ENCODE data around the gene LRRTM3.

LRRTM3 gene

GRCh38 chr10:66931949-66932343, 6.1 kb downstream of the LRRTM3 start:
- DNase-seq (ENCODE audit: low read depth in 2 of 3, low spot score in 1 of 3): no peak

- DNase-seq (ENCODE audit: low read depth in 2 of 3, low spot score in 1 of 3): no peak
Measured at GRCh38 chr10:66934711-66935110, 8.9 kb downstream of the LRRTM3 start.

- no peak for DNase-seq (ENCODE audit: low read depth in 2 of 3, low spot score in 1 of 3)
Measured at GRCh38 chr10:66940965-66941364, 15.1 kb downstream of the LRRTM3 start.

GRCh38 chr10:66941491-66941890, 15.7 kb downstream of the LRRTM3 start:
- no peak for DNase-seq (ENCODE audit: low read depth in 2 of 3, low spot score in 1 of 3)

- DNase-seq (ENCODE audit: low read depth in 2 of 3, low spot score in 1 of 3): no peak
Measured at GRCh38 chr10:66942407-66942806, 16.6 kb downstream of the LRRTM3 start.

GRCh38 chr10:66943590-66943989, 17.8 kb downstream of the LRRTM3 start:
- no peak for DNase-seq (ENCODE audit: low read depth in 2 of 3, low spot score in 1 of 3)

DNA sequence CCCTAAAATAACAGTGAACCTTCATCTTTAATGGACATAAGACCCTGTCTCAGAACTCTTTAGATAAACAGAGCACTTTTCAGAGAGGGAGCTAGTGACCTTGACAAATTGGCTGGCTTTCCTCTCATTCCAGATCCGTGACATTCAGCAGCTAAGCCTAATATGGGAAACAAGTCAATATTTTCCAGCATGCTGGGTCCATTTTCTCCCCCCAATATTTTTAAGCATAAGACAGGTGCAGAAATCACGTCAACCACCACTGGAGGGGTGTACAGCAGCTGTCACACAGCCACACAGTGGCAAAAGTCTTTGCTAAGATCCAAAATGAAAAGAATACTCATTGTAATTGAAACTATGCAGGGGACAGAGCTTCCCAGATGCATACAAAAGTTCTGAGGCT, 26.1 kb downstream of the LRRTM3 start:
- DNase-seq (ENCODE audit: low read depth in 2 of 3, low spot score in 1 of 3): no peak

- DNase-seq (ENCODE audit: low read depth in 2 of 3, low spot score in 1 of 3): no peak
Measured at GRCh38 chr10:66958466-66958865, 32.6 kb downstream of the LRRTM3 start.

- DNase-seq (ENCODE audit: low read depth in 2 of 3, low spot score in 1 of 3): no peak
Measured at GRCh38 chr10:66964946-66965345, 39.1 kb downstream of the LRRTM3 start.

DNA sequence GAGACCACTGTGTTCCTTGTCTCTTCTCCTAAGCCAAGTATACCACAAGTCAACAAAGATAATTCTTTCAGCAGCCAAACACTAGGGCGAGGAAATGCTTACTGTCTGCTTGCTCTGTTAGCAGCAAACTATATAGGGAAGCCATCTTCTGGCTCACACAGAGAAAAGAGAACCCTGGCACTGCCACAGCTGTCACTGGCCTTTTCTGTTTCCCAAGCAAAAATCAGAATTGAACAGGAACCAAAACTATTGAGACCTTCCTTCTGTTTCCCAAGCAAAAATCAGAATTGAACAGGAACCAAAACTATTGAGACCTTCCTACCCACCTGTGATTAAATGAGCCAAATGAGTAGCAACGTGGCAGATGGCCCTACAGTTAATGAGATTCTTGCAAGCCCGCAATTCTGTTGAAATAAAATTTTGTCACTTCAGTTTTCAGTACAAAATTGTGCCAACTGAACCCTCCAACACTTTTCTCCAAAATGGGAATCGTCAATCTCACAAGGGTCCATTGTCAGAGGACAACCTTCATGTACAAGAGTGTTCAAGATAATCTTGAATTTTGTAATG, 54.5 kb downstream of the LRRTM3 start:
- DNase-seq (ENCODE audit: low read depth in 2 of 3, low spot score in 1 of 3): no peak

GRCh38 chr10:66981361-66982052, 55.7 kb downstream of the LRRTM3 start:
- DNase-seq (ENCODE audit: low read depth in 2 of 3, low spot score in 1 of 3): no peak

DNA sequence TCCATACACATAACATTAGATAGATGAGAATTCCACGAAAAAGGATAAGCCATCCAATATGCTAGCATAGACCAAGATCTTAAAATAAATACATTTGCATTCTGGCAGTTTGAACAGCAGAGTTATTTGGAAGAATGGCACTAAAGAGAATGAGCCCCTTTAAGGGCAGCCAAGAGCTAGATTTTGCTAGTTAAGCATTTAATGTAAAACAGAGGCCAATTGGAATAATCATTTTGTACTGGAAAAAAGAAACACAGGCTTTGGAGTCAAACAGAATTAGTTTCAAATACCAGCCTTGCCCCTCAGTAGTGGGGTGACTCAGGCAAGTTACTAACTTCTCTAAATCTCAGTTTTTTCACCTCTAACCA, 56.2 kb downstream of the LRRTM3 start:
- no peak for DNase-seq (ENCODE audit: low read depth in 2 of 3, low spot score in 1 of 3)

DNA sequence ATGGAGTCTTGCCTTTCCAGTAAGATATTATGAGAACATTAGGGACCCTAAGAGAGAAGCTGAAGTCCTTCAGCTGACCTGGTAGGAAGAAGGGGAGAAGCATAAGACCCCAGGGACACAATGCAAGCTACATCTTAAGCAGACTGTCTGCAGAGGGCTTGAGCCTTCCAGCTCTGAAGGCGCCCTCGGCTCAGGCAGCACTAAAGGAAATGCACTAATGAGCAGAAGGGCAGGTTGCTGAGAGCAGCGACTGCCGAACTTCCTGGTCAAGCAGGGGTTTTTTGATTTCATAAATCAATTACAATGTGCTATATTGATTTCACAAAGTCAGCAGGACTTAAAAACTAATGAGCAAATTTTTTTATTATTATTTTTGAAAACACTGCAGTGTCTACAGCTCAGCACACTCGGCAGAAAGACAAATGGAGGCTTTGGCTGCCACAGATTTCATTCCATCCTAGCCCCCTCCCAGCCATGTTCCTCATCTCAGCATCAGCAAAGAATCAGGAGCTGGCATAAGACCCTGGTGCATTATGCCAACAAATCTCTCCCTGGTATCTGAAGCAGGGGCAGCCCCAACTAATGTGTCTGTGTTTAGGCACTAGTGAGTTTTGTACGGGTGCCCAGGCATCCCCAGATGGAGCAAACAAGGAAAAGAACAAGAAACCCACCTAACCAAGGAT, 57.1 kb downstream of the LRRTM3 start:
- DNase-seq (ENCODE audit: low read depth in 2 of 3, low spot score in 1 of 3): no peak

DNA sequence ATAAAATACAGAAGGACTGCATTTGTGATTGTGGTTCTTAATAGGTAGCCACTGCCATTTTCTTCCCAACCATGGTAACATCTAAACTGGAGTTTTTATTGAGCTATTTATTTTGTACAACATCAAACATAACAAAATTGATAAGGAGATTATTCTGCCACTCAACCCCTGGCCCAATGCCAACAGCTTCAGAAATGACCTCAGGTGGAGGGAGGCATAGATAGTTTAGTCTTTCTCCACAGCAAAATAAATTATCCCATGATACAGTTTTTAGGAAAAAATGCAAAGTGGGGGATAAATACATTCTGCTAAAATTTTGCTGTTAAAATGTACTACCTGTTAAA, 57.6 kb downstream of the LRRTM3 start:
- DNase-seq (ENCODE audit: low read depth in 2 of 3, low spot score in 1 of 3): no peak

DNA sequence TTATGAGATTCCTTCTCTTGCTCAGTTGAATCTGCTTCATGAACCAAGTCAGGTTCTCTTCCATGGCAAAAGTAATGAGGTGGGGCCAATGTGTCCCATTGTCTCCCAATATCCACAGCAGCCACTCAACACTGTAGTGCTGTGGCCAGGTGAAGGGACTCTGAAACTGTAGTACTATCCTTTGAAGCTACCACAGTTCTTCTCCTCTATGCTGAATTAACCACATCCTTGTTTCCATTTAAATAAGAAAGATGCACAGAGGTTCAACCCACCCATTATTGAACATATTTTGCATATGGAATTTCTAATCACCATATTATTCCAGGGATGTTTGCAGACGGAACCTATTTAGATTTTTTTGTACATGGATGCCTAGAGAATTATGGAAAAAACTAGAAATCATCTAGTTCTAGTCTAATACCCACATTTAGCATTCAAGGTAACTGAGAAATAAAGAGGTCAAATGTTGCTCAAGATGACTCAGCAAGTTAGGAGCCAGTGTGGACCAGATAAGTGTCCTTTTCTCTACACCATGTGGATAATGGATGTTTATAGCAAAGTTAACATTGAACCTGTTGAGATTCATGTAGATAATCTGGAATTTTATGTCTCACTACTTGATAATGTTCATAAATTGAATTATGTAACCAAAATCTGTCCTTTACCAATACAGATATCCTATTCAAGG, 64.5 kb downstream of the LRRTM3 start:
- no peak for DNase-seq (ENCODE audit: low read depth in 2 of 3, low spot score in 1 of 3)

DNA sequence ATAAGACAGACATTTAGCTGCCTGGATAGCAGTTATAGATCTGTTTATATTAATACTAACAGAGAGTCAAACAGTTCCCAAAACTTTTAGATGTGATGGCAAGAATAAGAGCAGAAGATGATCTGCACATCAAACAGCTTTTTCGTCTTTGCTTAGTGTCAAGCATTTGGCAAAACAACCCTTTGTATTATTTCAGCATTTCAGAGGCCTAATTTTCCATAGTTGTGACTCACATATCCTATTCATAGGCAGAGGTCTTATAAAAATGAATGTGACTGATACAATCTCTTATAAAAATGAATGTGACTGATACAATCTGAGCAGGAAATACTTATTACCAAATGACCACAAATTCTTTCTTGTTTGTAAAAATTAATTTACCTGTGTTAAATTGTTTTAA, 71.2 kb downstream of the LRRTM3 start:
- DNase-seq (ENCODE audit: low read depth in 2 of 3, low spot score in 1 of 3): no peak

DNA sequence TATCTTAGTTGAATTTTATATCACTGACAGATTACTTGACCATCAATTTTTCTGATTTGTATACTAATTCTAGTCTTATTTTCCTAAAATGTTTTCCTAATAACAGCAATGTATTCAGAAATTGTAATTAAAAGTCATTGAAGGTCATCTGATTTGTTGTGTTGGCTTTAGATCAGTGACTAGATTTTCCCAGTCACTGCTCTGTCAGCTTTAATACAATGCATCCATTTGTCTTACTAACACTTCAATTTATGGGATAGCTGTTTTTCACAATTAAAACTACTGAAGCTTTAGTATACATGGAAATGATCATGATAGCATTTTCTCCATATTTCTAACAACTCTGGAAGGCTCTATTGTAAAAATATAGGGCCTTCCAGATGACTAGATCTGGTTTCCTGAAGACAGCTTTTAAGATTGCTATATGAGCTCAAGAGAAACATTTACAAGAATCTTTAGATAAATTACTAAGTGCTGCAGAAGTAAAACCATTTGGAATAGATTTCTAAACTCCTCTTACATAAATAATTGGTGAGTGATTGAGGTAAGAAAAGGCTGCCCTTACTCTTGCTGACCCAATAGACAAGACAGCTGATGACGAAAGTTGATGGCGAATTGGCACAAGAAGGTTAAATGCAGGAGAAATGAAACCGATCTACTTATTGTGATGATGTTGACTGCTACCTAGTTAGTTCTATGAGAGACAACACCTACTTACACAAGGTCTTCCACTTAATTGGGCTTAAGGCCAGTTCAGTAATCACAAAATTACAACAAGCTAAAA, 74.1 kb downstream of the LRRTM3 start:
- DNase-seq (ENCODE audit: low read depth in 2 of 3, low spot score in 1 of 3): no peak

GRCh38 chr10:67004690-67005089, 78.9 kb downstream of the LRRTM3 start:
- no peak for DNase-seq (ENCODE audit: low read depth in 2 of 3, low spot score in 1 of 3)

GRCh38 chr10:67005981-67006380, 80.1 kb downstream of the LRRTM3 start:
- DNase-seq (ENCODE audit: low read depth in 2 of 3, low spot score in 1 of 3): no peak

GRCh38 chr10:67011480-67011879, 85.6 kb downstream of the LRRTM3 start:
- DNase-seq (ENCODE audit: low read depth in 2 of 3, low spot score in 1 of 3): no peak

DNA sequence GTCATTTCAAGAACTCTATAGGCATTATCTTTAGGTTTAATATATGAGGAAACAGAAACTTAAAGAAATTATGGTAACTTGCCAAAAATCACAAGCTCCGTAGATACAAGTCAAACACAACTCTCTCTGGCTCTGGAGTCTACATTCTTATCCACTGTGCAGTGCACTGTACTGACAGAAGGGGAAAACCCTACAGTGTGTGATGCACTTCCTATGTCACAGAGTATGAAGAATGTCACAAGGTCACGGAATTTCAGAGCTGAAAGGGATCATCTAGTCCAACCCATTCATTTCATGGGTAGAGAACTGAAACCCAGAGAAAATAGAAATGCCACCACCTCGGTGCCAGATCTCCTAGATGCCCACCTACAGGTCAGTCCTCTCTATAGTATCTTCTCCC, 86.1 kb downstream of the LRRTM3 start:
- DNase-seq (ENCODE audit: low read depth in 2 of 3, low spot score in 1 of 3): no peak

Measured in stimulated activated CD4-positive, alpha-beta T cell treated with anti-CD3 and anti-CD28 coated beads, Interleukin-12 subunit alpha, Interleukin-12 subunit beta, amount 100 ng/mL, for 48 hours (primary cell).